Thyroid gland (tissue), 4 donors: ENCODE data around the gene PLEKHA7. TPM values are rescaled to one million over a fixed set of nuclear protein-coding genes. Genes with fewer than 3 reads are reported as not detected.

Experiments used
- DNase-seq, 2 donors: peaks; one replicate each; pipeline ENCODE4 v3.0.0-alpha.2; 2019
- H3K27ac ChIP-seq, 3 donors: fragments of 200-600 bp; sonication (generic); 1 replicate in 2 of 3; 2 replicates in 1 of 3; pipeline ENCODE4 v1.5.1; 2016 to 2019; ENCODE audit warnings: mild to moderate bottlenecking in 1 of 3, moderate library complexity in 1 of 3
- H3K27me3 ChIP-seq: fragments of 200-600 bp; sonication (generic); one replicate; pipeline ENCODE4 v1.5.1; 2019
- H3K36me3 ChIP-seq, 2 donors: fragments of 200-600 bp; sonication (generic); one replicate each; pipeline ENCODE4 v1.5.1; 2016 to 2019
- H3K4me1 ChIP-seq, 2 donors: fragments of 200-600 bp; sonication (generic); one replicate each; pipeline ENCODE4 v1.5.1; 2017 to 2019
- H3K4me3 ChIP-seq, 3 donors: fragments of 200-600 bp; sonication (generic); replicated peaks in 1 of 3; 1 replicate in 2 of 3; 2 replicates in 1 of 3; pipeline ENCODE4 v1.5.1; 2016; ENCODE audit warnings: mild to moderate bottlenecking in 1 of 3
- H3K9me3 ChIP-seq: fragments of 200-600 bp; sonication (generic); one replicate; pipeline ENCODE4 v1.5.1; 2017
- POLR2A ChIP-seq, 2 donors: fragments of 450-650 bp; IDR thresholded peaks; one replicate each; pipeline ENCODE4 v1.6.1; 2017; ENCODE audit warnings: antibody characterized with exemption in 2 of 2, mild to moderate bottlenecking in 2 of 2, moderate library complexity in 1 of 2
- WGBS, 2 donors: methylation state at CpG; one replicate each; pipeline ENCODE4 v1.1.5; 2017; 5-methylcytosine and 5-hydroxymethylcytosine counted together
- intact Hi-C: fragments of 100-400 bp; cut with DNase I; formaldehyde crosslinking; loops from one replicate; pipeline ENCODE4 v1.15.1; 2023
- total RNA-seq, 4 donors: library from RNA; depleted of rRNA; stranded (reverse); fragments of >200 nt; gene quantifications; one replicate each; pipeline ENCODE4 v1.2.3, GENCODE V29; 2016
- TF ChIP-seq, protein P1 (sequence below), 6 experiments: fragments of 200-600 bp in 3 of 6; fragments of 450-650 bp in 3 of 6; sonication (generic) in 3 of 6; IDR thresholded peaks; one replicate each; pipeline ENCODE4 v1.5.1; 2016 to 2019; ENCODE audit warnings: antibody characterized with exemption in 6 of 6, mild to moderate bottlenecking in 2 of 6, inconsistent platforms in 1 of 6, moderate library complexity in 1 of 6

Gene PLEKHA7
- total RNA-seq, 4 donors from 2014 or later: 22.5 to 29.0 (median 23.4) TPM

DNA sequence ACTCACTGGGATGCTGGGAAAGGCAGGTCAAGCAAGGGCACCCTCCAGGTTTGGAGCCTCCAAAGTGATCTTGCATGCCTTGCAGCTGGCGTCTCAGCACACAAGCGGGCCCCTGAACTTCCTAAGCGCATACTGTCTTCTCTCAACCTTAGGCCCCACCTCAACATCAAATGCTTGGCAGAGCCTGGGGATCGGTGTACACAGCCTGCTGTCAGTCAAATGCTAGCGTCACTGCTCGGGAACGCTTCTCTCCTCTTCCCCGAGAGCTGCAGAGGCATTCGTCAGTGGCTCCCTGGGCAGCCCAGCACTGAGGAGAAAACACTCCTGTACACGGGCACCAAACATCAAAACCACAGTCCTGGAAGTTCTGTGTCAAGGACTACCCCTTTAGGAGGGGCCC, 150.8 kb downstream of the PLEKHA7 start:
- H3K4me1 ChIP-seq: no peaks in the 10 kb centered on the region
- intact Hi-C loops: no loop called here
- H3K9me3 ChIP-seq: no peaks in the 10 kb centered on the region
- H3K27me3 ChIP-seq: no peaks in the 10 kb centered on the region
- no peak for TF ChIP-seq POLR2A (IDR thresholded peaks at IDR 0.05)
- TF ChIP-seq, protein P1, sequence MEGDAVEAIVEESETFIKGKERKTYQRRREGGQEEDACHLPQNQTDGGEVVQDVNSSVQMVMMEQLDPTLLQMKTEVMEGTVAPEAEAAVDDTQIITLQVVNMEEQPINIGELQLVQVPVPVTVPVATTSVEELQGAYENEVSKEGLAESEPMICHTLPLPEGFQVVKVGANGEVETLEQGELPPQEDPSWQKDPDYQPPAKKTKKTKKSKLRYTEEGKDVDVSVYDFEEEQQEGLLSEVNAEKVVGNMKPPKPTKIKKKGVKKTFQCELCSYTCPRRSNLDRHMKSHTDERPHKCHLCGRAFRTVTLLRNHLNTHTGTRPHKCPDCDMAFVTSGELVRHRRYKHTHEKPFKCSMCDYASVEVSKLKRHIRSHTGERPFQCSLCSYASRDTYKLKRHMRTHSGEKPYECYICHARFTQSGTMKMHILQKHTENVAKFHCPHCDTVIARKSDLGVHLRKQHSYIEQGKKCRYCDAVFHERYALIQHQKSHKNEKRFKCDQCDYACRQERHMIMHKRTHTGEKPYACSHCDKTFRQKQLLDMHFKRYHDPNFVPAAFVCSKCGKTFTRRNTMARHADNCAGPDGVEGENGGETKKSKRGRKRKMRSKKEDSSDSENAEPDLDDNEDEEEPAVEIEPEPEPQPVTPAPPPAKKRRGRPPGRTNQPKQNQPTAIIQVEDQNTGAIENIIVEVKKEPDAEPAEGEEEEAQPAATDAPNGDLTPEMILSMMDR (IDR thresholded peaks at IDR 0.05): no peak
- H3K27ac ChIP-seq: no peak overlapping the region
- DNase-seq: no peak
- no peak overlapping the region for H3K4me3 ChIP-seq
- no peaks in the 10 kb centered on the region for H3K36me3 ChIP-seq
- WGBS, 2 donors: 72 to 80% methylated on average over 10 of the region's 10 CpGs

DNA sequence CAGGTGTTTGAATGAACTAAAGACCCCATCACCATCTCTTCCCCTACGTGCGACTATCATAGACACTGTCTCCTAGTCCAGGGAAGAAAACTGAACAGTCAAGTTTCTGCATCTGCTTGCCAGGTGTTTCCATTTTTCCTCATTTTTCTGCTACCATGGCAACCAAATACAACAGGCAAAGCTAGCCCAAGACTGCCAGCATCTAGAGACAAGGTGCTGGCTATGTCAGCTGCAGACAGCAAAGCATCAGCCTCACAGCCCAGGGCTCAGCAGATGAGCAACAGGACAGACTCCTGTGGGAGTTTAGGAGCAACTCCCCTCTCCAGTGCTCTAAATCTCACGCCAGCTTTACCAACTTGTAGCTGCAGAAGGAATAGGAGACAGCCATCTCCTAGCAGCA, 151.5 kb downstream of the PLEKHA7 start:
- H3K36me3 ChIP-seq: no peaks in the 10 kb centered on the region
- H3K9me3 ChIP-seq: no peaks in the 10 kb centered on the region
- WGBS, 2 donors: 88 to 91% methylated on average over 3 of the region's 3 CpGs
- no peak overlapping the region for H3K4me3 ChIP-seq
- DNase-seq: no peak
- intact Hi-C loops: no loop called here
- no peaks in the 10 kb centered on the region for H3K27me3 ChIP-seq
- no peaks in the 10 kb centered on the region for H3K4me1 ChIP-seq
- TF ChIP-seq POLR2A (IDR thresholded peaks at IDR 0.05): no peak
- TF ChIP-seq, protein P1 (IDR thresholded peaks at IDR 0.05): no peak
- H3K27ac ChIP-seq: no peak overlapping the region

DNA sequence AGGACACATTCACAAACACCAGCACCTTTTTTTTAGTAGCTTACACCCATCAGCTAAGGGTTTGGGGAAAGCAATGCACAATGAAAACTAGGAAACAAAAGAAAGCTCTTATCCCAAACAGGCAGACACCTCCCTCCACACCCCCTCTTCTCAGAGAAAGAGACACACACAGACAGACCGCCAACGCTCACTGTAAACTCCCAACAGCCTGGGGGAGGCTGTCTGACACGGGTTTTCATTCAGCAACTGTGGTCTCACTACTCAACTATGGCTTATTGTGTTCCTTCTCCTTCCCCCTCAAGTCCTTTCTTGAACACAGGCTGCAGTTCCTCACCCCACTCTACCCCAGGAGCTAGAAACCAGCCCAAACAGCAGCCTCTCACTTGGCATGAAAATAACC, 152.4 kb downstream of the PLEKHA7 start:
- Histone ChIP-seq H3K9me3 (no peaks in the 10 kb centered on the region), H3K27me3 (no peaks in the 10 kb centered on the region), H3K4me1 (no peaks in the 10 kb centered on the region), H3K36me3 (no peaks in the 10 kb centered on the region), H3K4me3 (no peak overlapping the region), H3K27ac (no peak overlapping the region)
- no peak for DNase-seq
- intact Hi-C loops: no loop called here
- WGBS, 2 donors: 79 to 81% methylated on average over 3 of the region's 3 CpGs
- no peak for TF ChIP-seq POLR2A (IDR thresholded peaks at IDR 0.05)
- TF ChIP-seq, protein P1 (IDR thresholded peaks at IDR 0.05): no peak

DNA sequence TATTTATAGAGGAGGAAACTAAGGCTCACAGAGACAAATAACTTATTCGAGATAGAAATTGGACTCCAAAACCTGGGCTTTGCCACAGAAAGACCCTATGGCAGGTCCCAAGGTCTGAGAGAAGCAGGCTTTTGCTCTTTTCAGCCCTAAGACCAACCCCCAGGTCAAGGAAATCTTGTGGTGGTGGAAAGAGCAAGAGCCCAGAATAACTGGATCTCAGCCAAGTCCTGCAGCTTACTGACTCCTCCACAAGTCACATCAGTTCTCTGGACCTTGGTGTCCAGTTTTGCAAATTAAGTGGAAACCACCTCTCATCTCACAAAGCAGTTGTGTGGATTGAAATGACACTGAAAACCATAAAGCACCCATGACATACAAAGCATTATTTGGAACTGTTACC, 153.6 kb downstream of the PLEKHA7 start:
- no peak overlapping the region for H3K4me3 ChIP-seq
- 59 to 64% methylated on average over 1 of the region's 1 CpG for WGBS, 2 donors
- intact Hi-C loops: no loop called here
- H3K27me3 ChIP-seq: no peaks in the 10 kb centered on the region
- peak in 1 of 2 donors; percentile 21 for DNase-seq
- H3K36me3 ChIP-seq: no peaks in the 10 kb centered on the region
- H3K9me3 ChIP-seq: no peaks in the 10 kb centered on the region
- TF ChIP-seq, protein P1 (IDR thresholded peaks at IDR 0.05): no peak
- TF ChIP-seq POLR2A (IDR thresholded peaks at IDR 0.05): no peak
- H3K27ac ChIP-seq: no peak overlapping the region
- H3K4me1 ChIP-seq: no peaks in the 10 kb centered on the region

DNA sequence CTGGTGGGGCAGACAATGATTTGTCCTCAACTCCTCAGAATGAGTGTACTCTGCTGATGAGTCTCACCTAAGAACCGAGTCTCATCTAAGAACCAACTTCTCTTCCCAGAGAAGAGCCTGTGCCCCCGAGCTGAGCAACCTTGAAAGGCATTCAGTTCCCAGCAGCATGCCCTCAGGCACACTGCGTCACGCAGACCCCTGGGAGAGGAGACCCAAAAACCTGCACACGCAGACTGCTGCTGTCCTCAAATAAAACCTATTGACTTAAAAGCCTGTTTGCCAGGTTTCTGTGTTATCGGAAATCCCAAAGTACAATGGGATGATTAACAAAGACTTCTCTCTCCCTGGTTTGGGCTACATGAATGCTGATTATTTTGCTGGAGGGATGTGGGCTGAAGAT, 154.6 kb downstream of the PLEKHA7 start:
- H3K4me1 ChIP-seq: no peaks in the 10 kb centered on the region

More for the DNA sequence above, 154.6 kb downstream of the PLEKHA7 start:
- TF ChIP-seq POLR2A (IDR thresholded peaks at IDR 0.05): no peak
- TF ChIP-seq, protein P1 (IDR thresholded peaks at IDR 0.05): no peak
- H3K4me3 ChIP-seq: no peak overlapping the region
- H3K27me3 ChIP-seq: no peaks in the 10 kb centered on the region
- H3K9me3 ChIP-seq: no peaks in the 10 kb centered on the region
- 85% methylated on average over 6 of the region's 6 CpGs for WGBS, 2 donors
- DNase-seq: no peak
- H3K36me3 ChIP-seq: no peaks in the 10 kb centered on the region
- no peak overlapping the region for H3K27ac ChIP-seq
- intact Hi-C loops: no loop called here
